SK-N-SH treated with all-trans-retinoic acid at 6 μM for 48 hours (cell line): ENCODE data around the gene NPRL2.

Experiments used
- ATAC-seq: fragments of 200-7000 bp; cut with Tn5 transposase; 3 replicates; pipeline ENCODE4 v1.9.1; 2020; ENCODE audit warnings: mild to moderate bottlenecking, moderate library complexity
- BACH2 ChIP-seq: fragments of 250-450 bp; sonication (Bioruptor Pico); IDR thresholded peaks from 2 replicates; pipeline ENCODE4 v1.9.0; 2021; ENCODE audit warnings: mild to moderate bottlenecking, borderline replicate concordance
- CSDC2 ChIP-seq: fragments of 250-450 bp; sonication (Bioruptor Pico); IDR thresholded peaks from 2 replicates; pipeline ENCODE4 v1.5.0; 2020; ENCODE audit warnings: mild to moderate bottlenecking, moderate library complexity
- ESRRG ChIP-seq: fragments of 250-450 bp; sonication (Bioruptor Pico); IDR thresholded peaks from 2 replicates; pipeline ENCODE4 v1.6.1; 2021; ENCODE audit warnings: mild to moderate bottlenecking
- GLIS3 ChIP-seq: fragments of 250-450 bp; sonication (Bioruptor Pico); IDR thresholded peaks from 2 replicates; pipeline ENCODE4 v1.5.0; 2020; ENCODE audit warnings: mild to moderate bottlenecking, moderate library complexity
- ISL1 ChIP-seq: fragments of 250-450 bp; sonication (Bioruptor Pico); IDR thresholded peaks from 2 replicates; pipeline ENCODE4 v2.1.2; 2022; ENCODE audit warnings: mild to moderate bottlenecking, moderate library complexity
- PPARA ChIP-seq: fragments of 250-450 bp; sonication (Bioruptor Pico); IDR thresholded peaks from 2 replicates; pipeline ENCODE4 v1.5.0; 2020; ENCODE audit warnings: mild to moderate bottlenecking, borderline replicate concordance
- TCF4 ChIP-seq: fragments of 250-450 bp; sonication (Bioruptor Pico); IDR thresholded peaks from 2 replicates; pipeline ENCODE4 v1.8.0; 2021; ENCODE audit warnings: mild to moderate bottlenecking, moderate library complexity, borderline replicate concordance
- TOX ChIP-seq: fragments of 250-450 bp; sonication (Bioruptor Pico); IDR thresholded peaks from 2 replicates; pipeline ENCODE4 v1.8.0; 2021; ENCODE audit warnings: mild to moderate bottlenecking, moderate library complexity, borderline replicate concordance
- ZFP3 ChIP-seq: fragments of 250-450 bp; sonication (Bioruptor Pico); IDR thresholded peaks from 2 replicates; pipeline ENCODE4 v1.5.0; 2020; ENCODE audit warnings: mild to moderate bottlenecking, moderate library complexity
- ZFP30 ChIP-seq: fragments of 450-650 bp; formaldehyde crosslinking; IDR thresholded peaks from 2 replicates; pipeline ENCODE4 v1.5.0; 2022; ENCODE audit warnings: mild to moderate bottlenecking, moderate library complexity
- ZNF565 ChIP-seq: fragments of 450-650 bp; formaldehyde crosslinking; conservative IDR thresholded peaks from 2 replicates; pipeline ENCODE4 v1.5.0; 2020; ENCODE audit warnings: low read depth, mild to moderate bottlenecking, moderate library complexity
- ZNF8 ChIP-seq: fragments of 450-650 bp; formaldehyde crosslinking; IDR thresholded peaks from 2 replicates; pipeline ENCODE4 v1.5.0; 2020; ENCODE audit warnings: mild to moderate bottlenecking, moderate library complexity
- TF ChIP-seq, protein P1 (sequence below): fragments of 250-450 bp; sonication (Bioruptor Pico); IDR thresholded peaks from 2 replicates; pipeline ENCODE4 v1.5.0; 2020; ENCODE audit warnings: mild to moderate bottlenecking, moderate library complexity
- TF ChIP-seq, protein P2 (sequence below): fragments of 250-450 bp; sonication (Bioruptor Pico); IDR thresholded peaks from 2 replicates; pipeline ENCODE4 v1.8.0; 2021; ENCODE audit warnings: low read depth, mild to moderate bottlenecking, moderate library complexity, borderline replicate concordance
- TF ChIP-seq, protein P3 (sequence below): fragments of 250-450 bp; sonication (Bioruptor Pico); IDR thresholded peaks from 2 replicates; pipeline ENCODE4 v1.5.1; 2020; ENCODE audit warnings: low read depth, mild to moderate bottlenecking, moderate library complexity
- TF ChIP-seq, protein P4 (sequence below): fragments of 250-450 bp; sonication (Bioruptor Pico); IDR thresholded peaks from 2 replicates; pipeline ENCODE4 v1.5.1; 2021; ENCODE audit warnings: mild to moderate bottlenecking, moderate library complexity
- TF ChIP-seq, protein P5 (sequence below): fragments of 250-450 bp; sonication (Bioruptor Pico); IDR thresholded peaks from 2 replicates; pipeline ENCODE4 v1.8.0; 2020; ENCODE audit warnings: mild to moderate bottlenecking, moderate library complexity, borderline replicate concordance

Gene NPRL2

DNA sequence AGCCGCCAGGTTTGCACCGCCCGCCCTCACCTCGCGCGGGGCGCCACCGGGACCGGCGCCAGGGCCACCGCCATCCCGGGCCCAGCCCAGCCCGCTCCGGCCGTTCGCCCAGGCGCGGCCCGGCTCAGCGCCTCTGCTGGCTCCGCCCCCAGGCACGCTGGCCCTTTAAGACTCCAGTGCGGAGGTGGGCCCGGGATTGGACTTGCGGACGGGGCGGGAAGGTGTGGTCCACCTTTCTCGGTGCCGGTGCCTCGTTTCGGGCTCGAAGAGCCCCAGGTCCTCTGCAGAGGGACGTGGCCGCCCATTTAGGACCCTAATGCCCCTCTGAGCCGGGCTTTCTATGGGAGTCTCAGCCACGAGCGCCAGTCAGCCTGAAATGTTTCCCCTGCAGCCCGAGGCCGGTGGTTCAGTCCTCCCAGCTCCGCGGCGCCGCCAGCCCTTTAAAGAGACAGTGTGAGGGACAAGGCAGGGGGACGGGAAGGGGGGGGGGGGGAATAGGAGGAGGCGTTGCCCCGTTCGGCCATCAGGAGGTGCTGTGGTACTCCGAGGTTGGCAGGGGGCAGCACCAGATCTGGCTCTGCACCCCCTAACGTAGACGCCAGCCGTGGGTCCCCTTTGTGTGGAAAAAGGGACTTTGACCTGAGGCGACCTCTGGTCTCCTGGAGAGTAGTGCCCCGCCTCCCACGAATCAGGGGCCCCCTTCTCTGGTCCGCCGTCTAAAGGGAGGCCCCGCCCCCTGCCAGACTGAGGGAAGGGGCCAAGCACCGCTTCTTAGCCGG, 29.1 kb downstream of the NPRL2 start:
- no peak for TF ChIP-seq ZFP30 (CRISPR knock-in tag)
- TF ChIP-seq, protein P1, sequence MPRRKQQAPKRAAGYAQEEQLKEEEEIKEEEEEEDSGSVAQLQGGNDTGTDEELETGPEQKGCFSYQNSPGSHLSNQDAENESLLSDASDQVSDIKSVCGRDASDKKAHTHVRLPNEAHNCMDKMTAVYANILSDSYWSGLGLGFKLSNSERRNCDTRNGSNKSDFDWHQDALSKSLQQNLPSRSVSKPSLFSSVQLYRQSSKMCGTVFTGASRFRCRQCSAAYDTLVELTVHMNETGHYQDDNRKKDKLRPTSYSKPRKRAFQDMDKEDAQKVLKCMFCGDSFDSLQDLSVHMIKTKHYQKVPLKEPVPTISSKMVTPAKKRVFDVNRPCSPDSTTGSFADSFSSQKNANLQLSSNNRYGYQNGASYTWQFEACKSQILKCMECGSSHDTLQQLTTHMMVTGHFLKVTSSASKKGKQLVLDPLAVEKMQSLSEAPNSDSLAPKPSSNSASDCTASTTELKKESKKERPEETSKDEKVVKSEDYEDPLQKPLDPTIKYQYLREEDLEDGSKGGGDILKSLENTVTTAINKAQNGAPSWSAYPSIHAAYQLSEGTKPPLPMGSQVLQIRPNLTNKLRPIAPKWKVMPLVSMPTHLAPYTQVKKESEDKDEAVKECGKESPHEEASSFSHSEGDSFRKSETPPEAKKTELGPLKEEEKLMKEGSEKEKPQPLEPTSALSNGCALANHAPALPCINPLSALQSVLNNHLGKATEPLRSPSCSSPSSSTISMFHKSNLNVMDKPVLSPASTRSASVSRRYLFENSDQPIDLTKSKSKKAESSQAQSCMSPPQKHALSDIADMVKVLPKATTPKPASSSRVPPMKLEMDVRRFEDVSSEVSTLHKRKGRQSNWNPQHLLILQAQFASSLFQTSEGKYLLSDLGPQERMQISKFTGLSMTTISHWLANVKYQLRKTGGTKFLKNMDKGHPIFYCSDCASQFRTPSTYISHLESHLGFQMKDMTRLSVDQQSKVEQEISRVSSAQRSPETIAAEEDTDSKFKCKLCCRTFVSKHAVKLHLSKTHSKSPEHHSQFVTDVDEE = 0 out of 2 replicates have a peak, but pooled peaks have one; percentile 39
- peak; percentile 86 for ATAC-seq

DNA sequence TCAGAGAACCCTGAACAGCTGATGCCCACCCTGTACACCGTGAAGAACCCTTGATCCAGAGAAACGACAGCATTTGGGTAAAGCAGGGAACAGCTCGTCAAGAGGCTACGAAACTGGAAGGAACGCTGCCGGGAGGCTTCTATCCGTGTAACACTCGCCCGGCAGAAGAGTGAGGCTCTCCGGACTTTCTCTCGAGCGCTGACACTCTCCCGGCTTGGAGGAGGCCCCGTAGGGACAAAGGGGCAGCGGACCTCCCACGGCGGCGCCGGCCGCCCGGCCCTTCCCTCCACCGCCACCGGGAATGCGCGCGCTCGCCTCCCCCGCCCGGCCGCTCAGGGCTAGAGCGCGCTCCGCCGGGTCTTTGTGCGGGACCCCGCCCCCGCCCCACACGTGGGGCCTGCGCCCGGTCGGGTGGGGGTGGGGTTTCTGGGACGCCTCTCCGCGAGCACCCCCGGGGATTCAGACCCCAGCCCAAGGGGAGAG, 29.7 kb downstream of the NPRL2 start:
- TF ChIP-seq ZFP30 (CRISPR knock-in tag) (no peak), BACH2 (CRISPR knock-in tag) (no peak), ESRRG (CRISPR knock-in tag) (no peak), CSDC2 (CRISPR knock-in tag) (0 out of 2 replicates have a peak, but pooled peaks have one; percentile 9)
- TF ChIP-seq, protein P2, sequence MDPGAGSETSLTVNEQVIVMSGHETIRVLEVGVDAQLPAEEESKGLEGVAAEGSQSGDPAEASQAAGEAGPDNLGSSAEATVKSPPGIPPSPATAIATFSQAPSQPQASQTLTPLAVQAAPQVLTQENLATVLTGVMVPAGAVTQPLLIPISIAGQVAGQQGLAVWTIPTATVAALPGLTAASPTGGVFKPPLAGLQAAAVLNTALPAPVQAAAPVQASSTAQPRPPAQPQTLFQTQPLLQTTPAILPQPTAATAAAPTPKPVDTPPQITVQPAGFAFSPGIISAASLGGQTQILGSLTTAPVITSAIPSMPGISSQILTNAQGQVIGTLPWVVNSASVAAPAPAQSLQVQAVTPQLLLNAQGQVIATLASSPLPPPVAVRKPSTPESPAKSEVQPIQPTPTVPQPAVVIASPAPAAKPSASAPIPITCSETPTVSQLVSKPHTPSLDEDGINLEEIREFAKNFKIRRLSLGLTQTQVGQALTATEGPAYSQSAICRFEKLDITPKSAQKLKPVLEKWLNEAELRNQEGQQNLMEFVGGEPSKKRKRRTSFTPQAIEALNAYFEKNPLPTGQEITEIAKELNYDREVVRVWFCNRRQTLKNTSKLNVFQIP (CRISPR knock-in tag) = no peak
- TF ChIP-seq, protein P3, sequence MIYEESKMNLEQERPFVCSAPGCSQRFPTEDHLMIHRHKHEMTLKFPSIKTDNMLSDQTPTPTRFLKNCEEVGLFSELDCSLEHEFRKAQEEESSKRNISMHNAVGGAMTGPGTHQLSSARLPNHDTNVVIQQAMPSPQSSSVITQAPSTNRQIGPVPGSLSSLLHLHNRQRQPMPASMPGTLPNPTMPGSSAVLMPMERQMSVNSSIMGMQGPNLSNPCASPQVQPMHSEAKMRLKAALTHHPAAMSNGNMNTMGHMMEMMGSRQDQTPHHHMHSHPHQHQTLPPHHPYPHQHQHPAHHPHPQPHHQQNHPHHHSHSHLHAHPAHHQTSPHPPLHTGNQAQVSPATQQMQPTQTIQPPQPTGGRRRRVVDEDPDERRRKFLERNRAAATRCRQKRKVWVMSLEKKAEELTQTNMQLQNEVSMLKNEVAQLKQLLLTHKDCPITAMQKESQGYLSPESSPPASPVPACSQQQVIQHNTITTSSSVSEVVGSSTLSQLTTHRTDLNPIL = no peak
- TF ChIP-seq, all 23 proteins: peak for 1
- ATAC-seq = peak; percentile 65

DNA sequence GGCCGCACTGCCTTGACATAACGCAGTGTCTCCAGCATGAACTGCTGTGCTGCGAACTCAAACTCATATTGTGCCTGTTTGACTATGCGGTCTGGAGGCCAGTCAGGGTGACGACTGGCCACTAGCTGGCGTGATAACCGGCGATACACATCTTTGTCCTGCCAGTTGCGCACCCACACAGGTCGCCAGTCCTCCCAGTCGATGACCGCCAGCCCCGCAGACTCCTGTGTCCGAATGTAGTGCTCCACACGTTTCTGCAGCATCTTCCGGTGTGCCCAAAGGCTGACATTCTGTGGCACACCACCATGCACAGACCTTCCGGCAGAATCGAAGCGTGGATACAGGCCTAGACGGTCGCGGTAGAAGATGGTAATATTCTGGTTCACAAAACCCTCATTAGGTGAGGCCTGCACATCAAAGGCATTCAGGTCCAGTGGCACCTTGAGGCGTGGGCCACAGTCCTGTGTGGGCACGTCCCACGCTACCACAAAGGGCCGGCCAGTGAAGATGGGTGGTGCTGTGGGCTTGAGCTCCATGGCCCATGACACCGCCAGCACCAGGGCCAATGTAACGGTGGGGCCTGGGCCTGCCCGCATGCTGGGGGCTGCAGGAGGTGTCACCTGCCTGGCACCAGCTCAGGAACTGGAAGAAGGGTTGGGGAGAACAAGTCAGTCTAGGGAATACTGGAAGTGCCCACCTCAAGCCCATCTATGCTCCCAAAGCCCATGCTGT, 30.5 kb downstream of the NPRL2 start:
- TF ChIP-seq, protein P2 (CRISPR knock-in tag) = no peak
- no peak for TF ChIP-seq ISL1 (CRISPR knock-in tag)
- TF ChIP-seq GLIS3 (CRISPR knock-in tag) = no peak
- TF ChIP-seq, protein P4, sequence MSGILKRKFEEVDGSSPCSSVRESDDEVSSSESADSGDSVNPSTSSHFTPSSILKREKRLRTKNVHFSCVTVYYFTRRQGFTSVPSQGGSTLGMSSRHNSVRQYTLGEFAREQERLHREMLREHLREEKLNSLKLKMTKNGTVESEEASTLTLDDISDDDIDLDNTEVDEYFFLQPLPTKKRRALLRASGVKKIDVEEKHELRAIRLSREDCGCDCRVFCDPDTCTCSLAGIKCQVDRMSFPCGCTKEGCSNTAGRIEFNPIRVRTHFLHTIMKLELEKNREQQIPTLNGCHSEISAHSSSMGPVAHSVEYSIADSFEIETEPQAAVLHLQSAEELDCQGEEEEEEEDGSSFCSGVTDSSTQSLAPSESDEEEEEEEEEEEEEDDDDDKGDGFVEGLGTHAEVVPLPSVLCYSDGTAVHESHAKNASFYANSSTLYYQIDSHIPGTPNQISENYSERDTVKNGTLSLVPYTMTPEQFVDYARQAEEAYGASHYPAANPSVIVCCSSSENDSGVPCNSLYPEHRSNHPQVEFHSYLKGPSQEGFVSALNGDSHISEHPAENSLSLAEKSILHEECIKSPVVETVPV (CRISPR knock-in tag) = no peak
- TF ChIP-seq TCF4 (CRISPR knock-in tag) = no peak
- no peak for TF ChIP-seq TOX (CRISPR knock-in tag)
- TF ChIP-seq BACH2 (CRISPR knock-in tag) = no peak
- no peak for TF ChIP-seq ZFP30 (CRISPR knock-in tag)
- TF ChIP-seq ZNF8 = no peak
- TF ChIP-seq ESRRG (CRISPR knock-in tag) = no peak
- no peak for ATAC-seq

DNA sequence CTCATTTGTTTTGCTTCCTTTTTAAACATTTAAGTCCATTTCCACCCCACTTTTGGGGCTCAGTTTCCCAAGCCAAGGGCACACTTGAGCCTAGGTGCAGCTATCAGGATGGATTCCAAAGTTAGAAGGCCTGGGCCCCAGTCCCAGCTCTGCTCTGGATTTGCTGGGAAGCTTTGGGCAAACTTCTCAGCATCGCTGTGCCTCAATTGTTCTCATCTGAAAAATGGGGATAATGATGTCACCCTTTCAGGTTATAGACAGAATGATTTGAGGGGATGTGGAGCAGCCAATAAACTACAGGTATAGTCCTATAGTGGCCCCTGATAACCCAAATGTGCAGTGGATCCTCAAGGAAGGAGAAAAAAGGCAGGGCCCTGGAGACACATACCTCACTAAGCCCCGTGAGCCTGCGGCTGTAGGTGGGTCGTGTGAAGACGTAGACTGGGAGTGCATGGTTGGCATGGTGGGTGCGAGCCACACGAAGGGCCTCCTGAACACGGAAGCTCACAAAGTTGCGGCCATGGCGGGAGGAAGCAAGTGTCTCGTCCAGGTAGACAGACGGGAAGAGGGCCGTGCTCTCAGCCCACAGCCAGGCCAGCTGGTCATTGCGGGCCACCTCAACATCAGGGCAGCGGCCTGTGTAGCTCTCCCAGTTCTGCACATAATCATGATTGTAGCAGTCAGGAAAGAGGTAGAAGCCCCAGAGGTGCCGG, 31.2 kb downstream of the NPRL2 start:
- no peak for ATAC-seq
- TF ChIP-seq ZFP30 (CRISPR knock-in tag) (no peak), GLIS3 (CRISPR knock-in tag) (no peak), ZFP3 (CRISPR knock-in tag) (no peak), ISL1 (CRISPR knock-in tag) (no peak), ZNF565 (CRISPR knock-in tag) (no peak), TCF4 (CRISPR knock-in tag) (no peak), PPARA (CRISPR knock-in tag) (no peak), CSDC2 (CRISPR knock-in tag) (no peak), BACH2 (CRISPR knock-in tag) (no peak)
- TF ChIP-seq, protein P5, sequence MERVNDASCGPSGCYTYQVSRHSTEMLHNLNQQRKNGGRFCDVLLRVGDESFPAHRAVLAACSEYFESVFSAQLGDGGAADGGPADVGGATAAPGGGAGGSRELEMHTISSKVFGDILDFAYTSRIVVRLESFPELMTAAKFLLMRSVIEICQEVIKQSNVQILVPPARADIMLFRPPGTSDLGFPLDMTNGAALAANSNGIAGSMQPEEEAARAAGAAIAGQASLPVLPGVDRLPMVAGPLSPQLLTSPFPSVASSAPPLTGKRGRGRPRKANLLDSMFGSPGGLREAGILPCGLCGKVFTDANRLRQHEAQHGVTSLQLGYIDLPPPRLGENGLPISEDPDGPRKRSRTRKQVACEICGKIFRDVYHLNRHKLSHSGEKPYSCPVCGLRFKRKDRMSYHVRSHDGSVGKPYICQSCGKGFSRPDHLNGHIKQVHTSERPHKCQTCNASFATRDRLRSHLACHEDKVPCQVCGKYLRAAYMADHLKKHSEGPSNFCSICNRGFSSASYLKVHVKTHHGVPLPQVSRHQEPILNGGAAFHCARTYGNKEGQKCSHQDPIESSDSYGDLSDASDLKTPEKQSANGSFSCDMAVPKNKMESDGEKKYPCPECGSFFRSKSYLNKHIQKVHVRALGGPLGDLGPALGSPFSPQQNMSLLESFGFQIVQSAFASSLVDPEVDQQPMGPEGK = no peak
- TF ChIP-seq, protein P1 = no peak
